Kidney (tissue), 14 donors: Measurements from ENCODE around the gene BTG2. TPM values are rescaled to one million over a fixed set of nuclear protein-coding genes. Genes with fewer than 3 reads are reported as not detected.

Experiments
- DNase-seq, 5 donors: peaks; one replicate each; pipeline ENCODE4 v3.0.0-alpha.2; 2013 to 2020
- FAIRE-seq: peaks from 2 replicates; lab custom pipeline; 2012; peaks lifted over from hg19 to GRCh38; lab: Jason Lieb, UNC
- H3K27ac ChIP-seq, 2 donors: one replicate each; pipeline ENCODE4 v1.7.0; 2013; ENCODE audit warnings: low read depth in 2 of 2, low read length in 2 of 2, inconsistent platforms in 1 of 2
- H3K27me3 ChIP-seq: one replicate; pipeline ENCODE4 v1.7.1; 2013; ENCODE audit warnings: low read length, inconsistent platforms; ENCODE audit not compliant: control insufficient read depth, insufficient read depth
- H3K36me3 ChIP-seq, 3 donors: one replicate each; pipeline versions ENCODE4 v1.7.0 to v1.7.1; 2013; ENCODE audit warnings: low read length in 3 of 3, control low read depth in 1 of 3, inconsistent platforms in 1 of 3; ENCODE audit not compliant: insufficient read depth in 3 of 3, control insufficient read depth in 2 of 3
- H3K4me1 ChIP-seq, 3 donors: one replicate each; pipeline versions ENCODE4 v1.7.0 to v1.7.1; 2013; ENCODE audit warnings: low read length in 3 of 3, inconsistent platforms in 1 of 3, low read depth in 1 of 3; ENCODE audit not compliant: control insufficient read depth in 2 of 3, insufficient read depth in 2 of 3
- H3K4me3 ChIP-seq, 3 donors: one replicate each; pipeline versions ENCODE4 v1.7.0 to v1.8.1; 2013; ENCODE audit warnings: low read length in 3 of 3, control low read depth in 1 of 3, inconsistent platforms in 1 of 3
- H3K9ac ChIP-seq, 3 donors: one replicate each; pipeline versions ENCODE4 v1.7.0 to v1.7.1; 2013; ENCODE audit warnings: low read length in 3 of 3, control low read depth in 1 of 3, inconsistent platforms in 1 of 3
- H3K9me3 ChIP-seq, 3 donors: one replicate each; pipeline versions ENCODE4 v1.7.0 to v1.7.1; 2013; ENCODE audit warnings: low read length in 3 of 3, control low read depth in 1 of 3, inconsistent platforms in 1 of 3; ENCODE audit not compliant: control insufficient read depth in 2 of 3, insufficient read depth in 1 of 3
- CTCF ChIP-seq: IDR thresholded peaks from 3 replicates; pipeline ENCODE4 v1.5.1; 2012; ENCODE audit warnings: mild to moderate bottlenecking, moderate library complexity, borderline replicate concordance; ENCODE audit not compliant: insufficient read depth; ENCODE audit errors: extremely low read depth
- intact Hi-C: fragments of 100-400 bp; cut with DNase I; formaldehyde crosslinking; loops from one replicate; pipeline ENCODE4 v1.11.1; 2022
- polyA plus RNA-seq: library from polyadenylated mRNA; stranded (reverse); fragments of 350-450 nt; fragmentation: Illumina TruSeq; extraction: RNeasy Lipid Tissue Mini Kit (QIAGEN cat#74804); gene quantifications from one replicate; pipeline ENCODE4 v1.2.3, GENCODE V29; 2014; ENCODE audit warnings: low read depth, low replicate concordance; ENCODE audit not compliant: insufficient read depth
- total RNA-seq: library from RNA; stranded (reverse); fragmentation: NEBNext Ultra II Directional; extraction: Animal tissue kit (Norgen Biotek cat#: 25700); gene quantifications from one replicate; pipeline ENCODE4 v1.2.1, GENCODE V29; 2021
- donor health status: control.
- donor health status: control.
- donor health status: control.
- donor health status: control.
- donor health status: control.
- donor health status: DM: yes; HTN: yes; CAD: no.
- donor health status: Normal renal cell carcinoma (clear cell type).

The BTG2 gene
- total and polyA plus RNA-seq, 2 donors from 2014 or later: 59.9 to 156 TPM

GRCh38 chr1:203353486-203353885, 48.2 kb downstream of the BTG2 start:
- FAIRE-seq: no peak
- DNase-seq: peak in 1 of 5 donors; percentile 15
- Histone ChIP-seq H3K4me1 (peaks cover 0 to 3% (median 0%) of the 10 kb centered on the region in 3 donors), H3K9ac (no peak overlapping the region), H3K27ac (no peak overlapping the region), H3K4me3 (no peak overlapping the region), H3K36me3 (no peaks in the 10 kb centered on the region), H3K9me3 (no peaks in the 10 kb centered on the region), H3K27me3 (no peaks in the 10 kb centered on the region)
- TF ChIP-seq CTCF: no peak
- intact Hi-C loops: no loop called here

DNA sequence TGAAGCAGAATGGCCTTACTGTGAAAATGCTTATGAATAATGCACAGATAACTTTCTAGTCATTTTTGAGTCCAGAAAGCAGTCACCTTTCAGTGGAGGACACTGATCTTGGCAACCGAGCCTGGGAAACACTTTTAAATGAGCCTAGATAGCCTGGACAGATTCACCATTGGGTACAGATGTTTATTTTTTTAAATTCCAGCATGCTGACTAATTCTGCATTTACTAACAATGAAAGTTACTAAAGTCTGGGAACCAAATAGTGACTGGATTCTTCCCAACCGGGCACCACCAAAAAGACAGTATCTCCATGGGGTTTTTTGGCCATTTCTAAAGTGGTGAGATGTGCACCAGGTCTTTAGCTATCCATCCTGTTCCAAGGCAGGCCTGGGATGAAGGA, 48.9 kb downstream of the BTG2 start:
- intact Hi-C loops: no loop called here
- H3K36me3 ChIP-seq: no peaks in the 10 kb centered on the region
- H3K27me3 ChIP-seq: no peaks in the 10 kb centered on the region
- H3K9ac ChIP-seq: no peak overlapping the region
- H3K27ac ChIP-seq: no peak overlapping the region
- H3K4me1 ChIP-seq: peaks cover 0 to 3% (median 0%) of the 10 kb centered on the region in 3 donors
- TF ChIP-seq CTCF: no peak
- no peaks in the 10 kb centered on the region for H3K9me3 ChIP-seq
- FAIRE-seq: no peak
- peak in 1 of 5 donors; percentile 4 for DNase-seq
- H3K4me3 ChIP-seq: no peak overlapping the region

DNA sequence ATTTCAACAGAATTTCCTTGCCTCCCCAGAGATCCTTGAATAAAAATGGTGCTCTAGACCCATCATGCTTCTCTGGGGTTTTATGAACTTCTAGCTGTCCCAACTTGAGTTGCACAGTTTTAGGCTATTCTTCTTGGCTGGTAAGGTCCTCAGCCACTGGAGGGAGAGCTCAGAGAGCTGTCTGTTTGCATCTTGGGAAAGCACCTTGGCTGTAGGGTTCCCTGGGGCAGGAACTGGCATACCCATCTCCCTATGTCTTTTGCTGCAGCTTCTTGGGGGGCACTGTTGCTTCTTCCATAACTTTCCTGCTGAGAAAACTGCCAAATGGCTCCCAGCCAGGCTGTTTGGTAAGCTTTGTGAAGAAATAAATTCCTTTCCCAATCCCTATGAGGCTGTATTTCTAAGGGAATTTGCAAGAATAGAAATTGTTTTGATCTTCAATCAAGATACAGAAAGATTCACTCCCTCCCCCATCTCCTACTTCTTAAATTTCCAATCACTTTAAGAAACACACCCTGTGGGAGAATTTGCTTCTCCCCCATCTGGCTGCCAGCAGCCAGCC, 53.8 kb downstream of the BTG2 start:
- no peak for TF ChIP-seq CTCF
- Histone ChIP-seq H3K4me1 (no peaks in the 10 kb centered on the region), H3K9me3 (no peaks in the 10 kb centered on the region), H3K9ac (no peak overlapping the region), H3K36me3 (no peaks in the 10 kb centered on the region), H3K27ac (no peak overlapping the region), H3K27me3 (no peaks in the 10 kb centered on the region), H3K4me3 (no peak overlapping the region)
- intact Hi-C loops: no loop called here
- FAIRE-seq (no peak), DNase-seq (peak in 1 of 5 donors; percentile 37)

Other genes starting within 250 kb of the BTG2 start
- gene MYOG, start 219.5 kb upstream of the BTG2 start, total RNA-seq: not detected
- gene MYOG, start 219.5 kb upstream of the BTG2 start, polyA plus RNA-seq: not detected
- gene ADORA1, start 177.8 kb upstream of the BTG2 start, total RNA-seq: 4.9 TPM
- gene ADORA1, start 177.8 kb upstream of the BTG2 start, polyA plus RNA-seq: 21.2 TPM
- gene MYBPH, start 129.7 kb upstream of the BTG2 start, total RNA-seq: not detected
- gene MYBPH, start 129.7 kb upstream of the BTG2 start, polyA plus RNA-seq: 2.3 TPM
- 49.5 TPM for gene CHI3L1, start 118.8 kb upstream of the BTG2 start, total RNA-seq
- 96.6 TPM for gene CHI3L1, start 118.8 kb upstream of the BTG2 start, polyA plus RNA-seq
- 1.1 TPM for gene CHIT1, start 75.8 kb upstream of the BTG2 start, total RNA-seq
- not detected for gene CHIT1, start 75.8 kb upstream of the BTG2 start, polyA plus RNA-seq
- gene FMOD, start 45.6 kb downstream of the BTG2 start, total RNA-seq: 22.3 TPM
- gene FMOD, start 45.6 kb downstream of the BTG2 start, polyA plus RNA-seq: 7.0 TPM
- gene PRELP, start 170.3 kb downstream of the BTG2 start, total RNA-seq: 24.5 TPM
- 9.5 TPM for gene PRELP, start 170.3 kb downstream of the BTG2 start, polyA plus RNA-seq
- not detected for gene OPTC, start 188.6 kb downstream of the BTG2 start, total RNA-seq
- gene OPTC, start 188.6 kb downstream of the BTG2 start, polyA plus RNA-seq: not detected